Mucosa of rectum (tissue), 2 donors: ENCODE results near the gene IL12A.

Source experiments
- H3K27ac ChIP-seq, 2 donors: one replicate each; pipeline ENCODE4 v1.7.0; 2013; ENCODE audit warnings: inconsistent platforms in 2 of 2, low read depth in 2 of 2, low read length in 2 of 2
- H3K27me3 ChIP-seq, 2 donors: one replicate each; pipeline ENCODE4 v1.7.0; 2013; ENCODE audit warnings: low read length in 2 of 2; ENCODE audit not compliant: control insufficient read depth in 2 of 2, insufficient read depth in 2 of 2
- H3K36me3 ChIP-seq, 2 donors: one replicate each; pipeline ENCODE4 v1.7.0; 2013; ENCODE audit warnings: low read length in 2 of 2; ENCODE audit not compliant: control insufficient read depth in 2 of 2, insufficient read depth in 2 of 2
- H3K4me1 ChIP-seq, 2 donors: one replicate each; pipeline ENCODE4 v1.7.0; 2013; ENCODE audit warnings: low read length in 2 of 2, mild to moderate bottlenecking in 1 of 2; ENCODE audit not compliant: control insufficient read depth in 2 of 2, insufficient read depth in 2 of 2
- H3K4me3 ChIP-seq, 2 donors: one replicate each; pipeline ENCODE4 v1.7.0; 2013; ENCODE audit warnings: low read length in 2 of 2
- H3K9ac ChIP-seq, 2 donors: one replicate each; pipeline ENCODE4 v1.7.0; 2013; ENCODE audit warnings: low read length in 2 of 2, low read depth in 1 of 2, mild to moderate bottlenecking in 1 of 2
- H3K9me3 ChIP-seq, 2 donors: one replicate each; pipeline ENCODE4 v1.7.0; 2013; ENCODE audit warnings: low read length in 2 of 2; ENCODE audit not compliant: control insufficient read depth in 2 of 2
- donor health status: healthy.
- donor health status: Normal muscosa, but diverticular disease.

The IL12A gene

DNA sequence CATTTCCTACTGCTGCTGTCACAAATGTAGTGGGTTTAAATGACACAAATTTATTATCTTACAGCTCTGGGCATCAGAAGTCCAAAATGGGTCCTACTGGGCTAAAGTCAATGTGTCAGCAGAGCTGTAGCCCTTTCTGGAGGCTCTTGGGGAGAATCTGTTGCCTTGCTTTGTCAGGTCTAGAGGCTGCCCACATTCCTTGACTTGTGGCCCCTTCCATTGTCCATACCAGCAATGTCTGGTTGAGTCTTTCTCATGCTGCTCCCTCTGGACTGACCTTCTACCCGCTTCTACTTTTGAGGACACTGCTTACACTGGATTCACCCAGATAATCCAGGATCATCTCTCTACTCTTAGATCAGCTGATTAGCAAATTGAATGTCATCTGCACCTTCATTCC lies 3.0 kb downstream of the IL12A start:
- Histone ChIP-seq H3K27me3 (no peaks in the 10 kb centered on the region), H3K36me3 (no peaks in the 10 kb centered on the region), H3K9me3 (no peaks in the 10 kb centered on the region), H3K4me3 (no peak overlapping the region), H3K27ac (no peak overlapping the region), H3K4me1 (peaks cover 5 to 10% of the 10 kb centered on the region in 2 donors), H3K9ac (no peak overlapping the region)

DNA sequence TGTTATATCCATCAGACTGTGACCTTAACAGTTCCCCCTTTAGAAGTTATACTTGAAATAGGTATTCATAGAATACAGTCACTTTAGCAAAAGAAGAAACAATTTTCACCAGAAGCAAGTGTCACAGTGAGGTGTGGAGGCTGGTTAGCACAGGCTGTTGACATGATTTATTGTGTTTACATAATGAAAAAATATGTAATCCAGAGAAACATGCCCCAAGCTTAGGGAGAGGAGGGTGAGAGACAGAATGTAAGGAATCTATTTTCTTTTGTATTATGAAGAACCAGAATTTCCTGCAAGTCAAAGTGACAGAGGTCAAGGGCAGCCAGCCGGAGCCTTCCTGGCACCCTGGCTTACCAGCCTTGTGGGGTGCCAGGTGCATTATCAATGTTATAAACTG lies 4.0 kb downstream of the IL12A start:
- Histone ChIP-seq H3K9me3 (no peaks in the 10 kb centered on the region), H3K27me3 (no peaks in the 10 kb centered on the region), H3K9ac (no peak overlapping the region), H3K36me3 (no peaks in the 10 kb centered on the region), H3K4me1 (peaks cover 5 to 10% of the 10 kb centered on the region in 2 donors), H3K4me3 (no peak overlapping the region), H3K27ac (no peak overlapping the region)

DNA sequence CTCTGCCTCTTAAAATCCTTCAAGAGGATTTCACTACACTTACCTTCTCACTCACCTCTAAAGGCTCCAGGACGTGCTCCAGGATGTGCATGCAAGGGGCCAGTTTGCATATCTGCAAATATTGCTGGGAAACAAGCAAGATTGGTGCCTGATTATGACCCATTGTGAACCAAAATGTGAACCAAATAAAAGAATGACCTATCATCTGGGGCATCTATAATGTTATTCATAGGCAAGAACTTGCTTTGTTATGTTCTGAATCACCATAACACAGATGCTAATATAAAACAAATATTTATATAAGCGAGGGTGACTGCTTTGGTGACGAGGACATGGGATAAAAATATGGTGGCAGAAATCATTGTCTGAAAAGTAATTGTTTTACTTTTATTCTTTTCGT lies 5.5 kb downstream of the IL12A start:
- H3K4me3 ChIP-seq, result no peak overlapping the region
- H3K27ac ChIP-seq, result no peak overlapping the region
- peaks cover under 1 to 5% of the 10 kb centered on the region in 2 donors for H3K4me1 ChIP-seq
- no peaks in the 10 kb centered on the region for H3K36me3 ChIP-seq
- no peak overlapping the region for H3K9ac ChIP-seq
- H3K9me3 ChIP-seq, result no peaks in the 10 kb centered on the region
- H3K27me3 ChIP-seq, result no peaks in the 10 kb centered on the region

DNA sequence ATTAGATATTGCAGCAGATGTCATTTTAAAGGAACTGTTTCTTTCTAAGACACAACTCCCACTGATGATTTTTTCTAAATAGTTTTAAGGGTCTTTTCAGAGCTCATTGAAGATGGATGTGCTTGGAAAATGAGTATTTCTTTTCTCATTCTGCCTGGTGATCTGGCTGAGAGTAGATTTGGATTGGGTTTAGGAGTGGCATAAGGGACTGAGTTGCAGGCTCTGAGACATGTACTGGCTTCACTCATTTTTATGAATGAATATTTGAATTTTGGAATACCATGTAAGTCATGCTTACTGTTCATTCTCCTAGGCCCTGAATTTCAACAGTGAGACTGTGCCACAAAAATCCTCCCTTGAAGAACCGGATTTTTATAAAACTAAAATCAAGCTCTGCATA lies 6.5 kb downstream of the IL12A start:
- Histone ChIP-seq H3K4me1 (peaks cover 0 to 4% of the 10 kb centered on the region in 2 donors), H3K4me3 (no peak overlapping the region), H3K9me3 (no peaks in the 10 kb centered on the region), H3K27me3 (no peaks in the 10 kb centered on the region), H3K27ac (no peak overlapping the region), H3K36me3 (no peaks in the 10 kb centered on the region), H3K9ac (no peak overlapping the region)

DNA sequence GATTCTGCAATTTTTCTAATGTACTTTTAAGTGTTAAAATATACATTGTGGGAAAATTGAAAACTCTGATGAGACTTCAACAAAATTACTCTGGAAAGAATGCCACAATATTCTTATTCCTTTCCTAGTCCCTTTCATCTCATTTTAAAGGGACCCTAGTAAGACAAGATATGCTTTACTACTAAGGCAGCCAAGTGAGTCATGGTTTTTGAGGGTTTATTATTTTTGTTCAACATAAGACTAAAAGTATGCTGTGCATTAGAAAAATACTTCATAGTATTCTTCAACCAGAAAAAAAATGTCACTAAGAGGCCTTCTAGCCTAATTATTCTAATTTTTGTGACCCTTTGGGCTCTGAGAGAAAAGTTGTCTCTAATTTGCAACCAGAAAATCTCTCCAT lies 7.4 kb downstream of the IL12A start:
- Histone ChIP-seq H3K9me3 (no peaks in the 10 kb centered on the region), H3K36me3 (no peaks in the 10 kb centered on the region), H3K27ac (no peak overlapping the region), H3K4me1 (no peaks in the 10 kb centered on the region), H3K27me3 (no peaks in the 10 kb centered on the region), H3K4me3 (no peak overlapping the region), H3K9ac (no peak overlapping the region)

DNA sequence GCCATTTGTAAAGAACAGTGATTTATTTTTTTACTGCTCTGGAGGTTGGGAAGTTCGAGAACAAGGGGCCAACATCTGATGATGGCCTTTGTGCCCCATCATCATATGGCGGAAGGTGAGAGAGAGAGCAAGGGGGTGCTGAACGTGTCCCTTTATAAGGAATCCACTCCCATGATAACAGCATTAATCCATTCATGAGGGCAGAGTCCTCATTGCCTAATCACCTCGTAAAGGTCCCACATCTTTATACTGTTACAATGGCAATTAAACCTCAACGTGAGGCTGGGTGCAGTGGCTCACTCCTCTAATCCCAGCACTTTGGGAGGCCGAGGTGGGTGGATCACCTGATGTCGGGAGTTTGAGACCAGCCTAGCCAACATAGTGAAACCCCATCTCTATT lies 8.3 kb downstream of the IL12A start:
- H3K4me3 ChIP-seq, result no peak overlapping the region
- H3K4me1 ChIP-seq, result no peaks in the 10 kb centered on the region
- H3K27me3 ChIP-seq, result no peaks in the 10 kb centered on the region
- H3K36me3 ChIP-seq, result no peaks in the 10 kb centered on the region
- H3K27ac ChIP-seq, result no peak overlapping the region
- no peaks in the 10 kb centered on the region for H3K9me3 ChIP-seq
- no peak overlapping the region for H3K9ac ChIP-seq

DNA sequence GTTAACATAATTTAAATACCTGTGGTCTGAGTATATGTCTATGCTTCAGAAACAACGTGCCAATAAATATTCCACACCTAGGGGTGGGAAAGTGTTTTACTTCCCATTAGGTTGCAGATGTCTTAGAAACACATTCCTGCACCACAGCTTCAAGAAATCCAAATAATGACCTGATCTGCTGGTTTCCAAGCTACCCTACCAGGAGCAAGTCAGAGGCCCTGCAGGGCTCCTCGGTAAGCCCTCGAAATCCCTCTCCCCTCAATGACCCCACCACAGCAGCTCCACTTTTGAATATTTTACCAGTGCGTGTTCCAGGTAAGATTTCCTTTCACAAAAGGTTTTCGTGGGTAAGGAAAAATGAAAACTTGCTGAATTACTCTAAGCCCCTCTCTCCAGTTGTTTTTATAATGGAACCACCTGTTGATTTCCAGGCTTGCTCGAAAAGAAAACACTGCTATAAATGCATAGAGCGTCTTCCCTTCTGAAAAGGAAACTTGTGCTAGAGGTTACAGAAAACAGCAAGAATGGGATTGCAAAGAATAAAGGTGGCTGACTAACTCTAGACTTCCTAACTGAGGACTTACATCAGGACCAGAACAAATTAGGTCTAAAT lies 12.6 kb downstream of the IL12A start:
- Histone ChIP-seq H3K27ac (no peak overlapping the region), H3K36me3 (no peaks in the 10 kb centered on the region), H3K9ac (no peak overlapping the region), H3K4me3 (no peak overlapping the region), H3K4me1 (no peaks in the 10 kb centered on the region), H3K9me3 (no peaks in the 10 kb centered on the region), H3K27me3 (no peaks in the 10 kb centered on the region)

DNA sequence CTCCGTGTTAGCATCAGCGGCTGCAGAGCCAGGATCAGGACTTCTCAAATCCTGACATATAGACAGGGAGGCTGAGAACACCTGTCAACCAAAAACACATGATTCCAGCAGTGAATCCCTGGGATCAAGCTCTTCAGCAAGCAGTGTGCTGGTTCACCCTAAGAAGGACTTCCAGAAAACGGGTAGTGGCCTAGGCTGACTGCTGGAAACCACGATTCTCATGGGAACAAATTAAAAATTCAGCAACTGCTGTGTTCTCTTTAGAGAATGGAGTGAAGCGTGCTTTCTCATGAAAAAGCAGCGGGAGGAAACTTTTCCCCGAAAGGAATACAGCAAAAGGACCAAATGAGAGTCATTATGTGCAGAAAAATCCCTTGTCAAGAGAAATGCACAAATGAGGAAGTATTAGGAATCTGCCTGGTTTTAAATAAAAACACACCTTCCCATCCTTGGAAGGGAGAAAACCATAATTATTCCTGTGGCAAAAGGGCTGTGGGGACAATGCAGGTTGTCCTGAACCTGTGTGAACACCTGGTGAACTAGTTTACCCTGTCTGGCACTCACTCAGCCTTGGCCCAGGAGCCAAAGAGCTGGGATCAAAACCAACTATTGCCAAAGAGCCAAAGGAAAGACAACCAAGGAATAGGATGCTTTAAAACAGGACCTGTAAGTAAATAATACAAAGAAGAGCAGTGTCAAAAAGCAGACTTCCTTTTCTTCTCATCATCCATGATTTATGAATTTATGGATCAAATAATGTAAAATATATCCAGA lies 13.4 kb downstream of the IL12A start:
- no peak overlapping the region for H3K9ac ChIP-seq
- H3K9me3 ChIP-seq, result no peaks in the 10 kb centered on the region
- H3K4me3 ChIP-seq, result no peak overlapping the region
- H3K4me1 ChIP-seq, result no peaks in the 10 kb centered on the region
- no peaks in the 10 kb centered on the region for H3K27me3 ChIP-seq
- no peak overlapping the region for H3K27ac ChIP-seq
- no peaks in the 10 kb centered on the region for H3K36me3 ChIP-seq

DNA sequence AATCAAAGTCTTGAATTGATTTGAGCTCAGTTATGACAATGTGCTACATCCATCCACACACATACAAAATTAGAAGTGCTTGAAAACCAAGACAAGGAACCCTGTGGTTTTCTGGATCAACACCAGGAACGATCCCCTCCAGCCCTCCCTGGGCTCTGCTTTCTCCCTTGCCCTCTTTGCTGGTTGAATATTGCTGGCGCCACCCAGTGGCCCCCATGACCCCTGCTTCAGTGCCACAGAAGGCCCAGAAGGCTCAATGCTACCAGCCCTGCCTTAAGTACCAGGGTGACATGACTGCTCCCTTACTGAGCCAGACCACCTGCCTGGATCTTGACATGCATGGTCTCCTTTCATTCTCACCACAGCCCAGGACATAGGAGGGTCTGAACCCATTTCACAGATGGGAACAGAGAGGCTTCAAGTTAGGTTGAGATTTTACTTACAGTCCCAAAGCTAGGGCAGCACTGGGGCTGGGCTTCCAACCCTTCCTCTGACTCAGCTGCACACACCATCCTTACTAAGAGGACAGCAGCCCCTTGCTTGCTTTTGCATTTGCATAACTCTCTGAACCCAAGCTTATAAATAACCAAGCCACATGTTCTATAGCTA lies 15.0 kb downstream of the IL12A start:
- H3K9ac ChIP-seq, result no peak overlapping the region
- H3K27ac ChIP-seq, result no peak overlapping the region
- H3K4me1 ChIP-seq, result no peaks in the 10 kb centered on the region
- no peaks in the 10 kb centered on the region for H3K36me3 ChIP-seq
- H3K9me3 ChIP-seq, result no peaks in the 10 kb centered on the region
- no peak overlapping the region for H3K4me3 ChIP-seq
- H3K27me3 ChIP-seq, result no peaks in the 10 kb centered on the region

DNA sequence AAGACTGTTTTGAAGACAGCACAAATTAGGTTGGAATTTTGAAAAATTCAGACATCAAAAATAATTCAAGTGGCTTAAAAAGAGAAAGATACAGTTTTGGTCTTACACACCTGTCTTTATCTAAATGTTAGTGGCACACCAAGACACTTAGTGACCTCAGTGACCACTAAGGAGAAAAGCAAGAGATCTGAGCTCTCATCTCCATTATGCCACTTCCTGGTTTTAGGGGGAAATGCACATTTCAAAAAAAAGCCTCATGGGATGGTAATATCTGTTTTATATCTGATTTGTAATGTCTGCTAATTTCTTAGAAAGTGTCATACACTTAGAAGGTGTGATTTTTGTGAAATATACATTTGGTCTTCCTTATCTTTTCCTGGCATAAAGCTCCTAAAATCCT lies 16.4 kb downstream of the IL12A start:
- Histone ChIP-seq H3K4me1 (no peaks in the 10 kb centered on the region), H3K36me3 (no peaks in the 10 kb centered on the region), H3K9ac (no peak overlapping the region), H3K27me3 (no peaks in the 10 kb centered on the region), H3K27ac (no peak overlapping the region), H3K9me3 (no peaks in the 10 kb centered on the region), H3K4me3 (no peak overlapping the region)
